Superior temporal gyrus (tissue), 1 donor: ENCODE measurements around the gene LDLRAD2.
"Not testable (repeated sequence)": the region's sequence is repeated elsewhere in the genome, so short reads cannot be mapped to it uniquely, and the experiment has no call there.

Experiments
- DNase-seq: peaks from one replicate; pipeline ENCODE4 v3.0.0-alpha.2; 2016; ENCODE audit errors: extremely low spot score

The LDLRAD2 gene

DNA sequence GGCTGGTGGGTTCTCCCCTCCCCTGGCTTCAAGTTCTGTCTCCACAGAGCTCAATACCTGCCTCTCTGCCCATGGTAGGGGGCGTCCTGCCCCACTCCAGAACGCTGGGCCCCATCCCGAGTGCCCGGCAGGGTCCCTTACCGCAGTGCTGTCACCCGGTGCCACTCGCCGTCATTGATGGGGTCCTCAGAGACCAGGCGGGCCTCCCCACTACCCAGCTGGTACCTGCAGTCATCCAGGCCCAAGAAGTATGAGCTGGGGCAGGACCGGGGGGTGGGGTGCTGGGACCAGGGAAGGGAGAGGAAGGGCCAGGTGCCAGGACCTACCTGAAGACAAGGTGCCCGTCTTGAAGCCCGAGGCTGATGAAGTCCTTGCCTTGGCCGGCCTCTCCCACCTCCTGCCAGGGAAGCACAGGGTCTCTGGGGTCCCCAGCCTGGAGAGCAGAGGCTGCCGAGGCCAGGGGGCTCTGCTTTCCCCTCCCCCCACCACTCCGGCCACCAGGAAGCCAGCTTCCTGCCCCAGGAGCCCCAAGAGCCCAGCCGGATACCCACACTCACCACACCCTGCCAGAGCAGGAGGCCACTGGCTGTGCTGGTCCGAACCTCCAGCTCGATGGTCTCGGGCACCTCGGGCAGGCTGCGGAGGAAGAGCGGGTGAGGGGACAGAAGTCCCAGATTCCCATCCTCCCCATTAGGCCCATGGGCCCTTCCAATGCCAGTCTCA lies 12.1 kb downstream of the LDLRAD2 start:
- no peak for DNase-seq

GRCh38 chr1:21824926-21825325 lies 12.9 kb downstream of the LDLRAD2 start:
- no peak for DNase-seq

- no peak for DNase-seq
These were observed 13.3 kb downstream of the LDLRAD2 start for GRCh38 chr1:21825393-21825792.

DNA sequence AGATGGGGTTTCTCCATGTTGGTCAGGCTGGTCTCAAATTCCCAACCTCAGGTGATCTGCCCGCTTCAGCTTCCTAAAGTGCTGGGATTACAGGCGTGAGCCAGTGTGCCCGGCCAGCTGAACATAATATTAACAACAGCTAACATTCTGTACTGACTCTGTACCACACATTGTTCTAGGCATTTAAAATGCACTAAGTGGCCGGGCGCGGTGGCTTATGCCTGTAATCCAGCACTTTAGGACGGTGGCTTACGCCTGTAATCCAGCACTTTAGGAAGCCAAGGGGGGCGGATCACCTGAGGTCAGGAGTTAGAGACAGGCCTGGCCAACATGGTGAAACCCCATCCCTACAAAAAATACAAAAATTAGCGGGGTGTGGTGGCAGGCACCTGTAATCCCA lies 14.6 kb downstream of the LDLRAD2 start:
- DNase-seq: not testable (repeated sequence)

- no peak for DNase-seq
These were observed 15.1 kb downstream of the LDLRAD2 start for GRCh38 chr1:21827141-21827679.

- DNase-seq: no peak
These were observed 16.0 kb downstream of the LDLRAD2 start for GRCh38 chr1:21828075-21828474.

DNA sequence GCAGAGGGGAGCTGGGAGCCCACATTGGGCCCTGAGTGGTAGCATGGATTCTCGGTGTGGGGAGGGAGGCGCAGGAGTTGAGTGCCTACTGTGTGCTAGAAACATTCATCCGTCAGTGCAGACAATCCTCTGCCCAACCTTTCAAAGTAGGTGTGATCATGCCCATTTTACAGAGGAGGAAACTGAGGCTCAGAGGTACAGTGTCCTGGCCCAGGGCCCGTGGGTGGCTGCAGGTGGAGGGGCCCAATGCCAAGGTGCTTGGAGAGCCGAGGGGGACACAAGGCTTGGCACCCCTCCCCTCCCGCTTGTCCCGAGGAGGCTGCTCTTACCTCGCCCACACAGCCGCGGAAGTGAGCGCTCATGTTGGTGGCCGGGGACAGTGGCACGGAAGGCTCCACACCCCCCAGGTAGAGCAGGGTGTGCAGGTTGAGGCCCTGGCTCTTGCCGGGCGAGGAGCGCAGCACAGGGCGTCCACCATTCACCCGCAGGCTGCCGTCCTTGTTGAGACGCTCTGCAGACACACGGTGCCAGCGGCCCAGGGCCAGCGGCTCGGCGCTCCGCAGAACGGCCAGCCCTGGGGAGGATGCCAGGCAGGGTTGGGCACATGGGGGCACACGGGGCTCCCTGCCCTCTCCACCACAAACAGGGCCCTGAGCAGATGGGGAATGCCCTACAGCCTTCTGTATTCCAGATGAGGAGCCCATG lies 16.6 kb downstream of the LDLRAD2 start:
- DNase-seq: no peak

GRCh38 chr1:21829294-21829693 lies 17.2 kb downstream of the LDLRAD2 start:
- DNase-seq: no peak

GRCh38 chr1:21830792-21831453 lies 18.9 kb downstream of the LDLRAD2 start:
- DNase-seq: no peak

DNA sequence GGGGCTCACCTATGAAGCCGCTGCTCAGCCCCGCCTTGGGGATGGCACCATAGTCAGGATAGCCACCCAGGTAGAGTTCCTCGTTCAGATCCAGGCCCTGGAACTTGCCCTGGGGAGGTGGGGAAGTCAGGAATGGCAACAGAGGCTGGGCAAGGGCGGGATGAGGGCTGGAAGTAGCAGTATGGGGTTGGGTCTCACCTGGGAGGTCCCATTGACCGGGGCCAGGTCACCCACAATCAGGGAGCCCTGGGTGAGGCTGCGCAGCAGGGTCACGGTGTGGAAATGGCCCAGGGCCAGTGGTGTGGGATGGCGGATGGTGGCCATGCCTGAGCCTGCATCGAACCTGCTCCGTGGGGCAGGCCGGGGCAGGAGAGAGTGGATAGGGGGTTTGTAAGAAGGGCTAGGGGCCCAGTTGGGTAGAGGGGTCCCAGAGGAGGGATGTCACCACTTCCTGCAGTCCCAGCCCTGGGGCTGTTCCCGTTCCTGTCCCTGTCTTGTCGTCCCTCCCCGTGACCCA lies 19.4 kb downstream of the LDLRAD2 start:
- DNase-seq: no peak

DNA sequence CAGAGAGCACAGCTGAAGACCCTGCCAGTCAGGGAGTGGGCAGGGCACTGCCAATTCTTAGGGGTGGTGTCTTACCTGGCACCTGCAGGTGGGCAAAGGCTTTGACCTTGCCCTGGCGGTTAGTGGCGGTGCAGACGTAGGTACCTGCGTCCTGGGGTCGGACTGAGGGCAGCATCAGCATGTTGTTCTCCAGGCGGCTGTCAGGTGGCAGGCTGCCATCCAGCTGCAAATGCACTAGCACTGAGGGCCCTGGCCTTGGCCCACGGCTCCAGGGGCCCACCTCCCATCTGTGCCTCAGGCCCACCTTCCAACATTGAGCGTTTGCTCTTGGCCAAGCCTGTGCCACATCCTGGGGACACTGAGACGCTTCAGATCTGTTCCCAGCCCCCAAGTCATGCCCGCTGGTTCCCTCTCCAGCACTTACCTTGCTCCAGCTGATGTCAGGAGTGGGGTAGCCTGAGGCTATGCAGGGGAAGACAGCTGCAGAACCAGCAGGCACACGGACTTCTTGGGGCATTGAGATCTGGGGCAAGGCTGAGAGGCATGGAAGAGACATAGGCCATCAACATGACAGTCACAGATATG lies 21.4 kb downstream of the LDLRAD2 start:
- no peak for DNase-seq

GRCh38 chr1:21834094-21834493 lies 22.0 kb downstream of the LDLRAD2 start:
- DNase-seq: no peak

DNA sequence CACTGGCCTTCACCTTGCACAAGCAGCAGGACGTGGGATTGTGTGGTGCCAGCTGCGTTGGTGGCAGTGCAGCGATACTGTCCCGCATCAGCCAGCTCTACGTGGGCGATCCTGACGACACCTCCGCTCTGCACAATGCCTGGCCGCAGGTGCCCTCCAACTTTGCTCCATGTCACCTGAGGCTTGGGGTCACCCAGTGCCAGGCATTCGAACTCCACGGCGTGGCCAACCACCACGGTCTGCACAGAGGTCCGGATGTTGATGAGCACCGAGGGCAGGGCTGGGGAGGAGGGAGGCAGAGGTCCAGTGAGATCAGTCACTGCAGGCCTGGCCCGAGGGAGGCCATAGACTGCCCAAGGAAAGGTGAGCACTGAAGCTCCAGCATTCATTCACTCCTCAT lies 22.6 kb downstream of the LDLRAD2 start:
- DNase-seq: no peak

DNA sequence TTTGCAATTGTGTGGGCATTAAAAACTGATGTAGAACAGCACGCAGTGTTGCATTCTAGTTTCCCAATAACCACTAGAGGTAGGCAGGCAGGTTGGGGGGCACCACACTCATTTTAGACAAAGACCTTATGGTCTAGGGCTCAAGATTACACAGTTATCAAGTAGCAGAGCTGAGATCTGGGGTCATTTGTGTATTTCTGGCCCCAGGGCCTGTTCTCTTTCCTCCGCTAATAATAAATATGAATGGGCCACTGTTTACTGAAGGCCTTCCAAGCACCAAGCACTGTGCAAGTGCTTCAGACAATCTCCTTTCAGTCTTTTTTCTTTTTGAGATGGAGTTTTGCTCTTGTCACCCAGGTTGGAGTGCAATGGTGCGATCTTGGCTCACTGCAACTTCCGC lies 23.9 kb downstream of the LDLRAD2 start:
- DNase-seq: no peak

- no peak for DNase-seq
These were observed 24.7 kb downstream of the LDLRAD2 start for GRCh38 chr1:21836729-21837128.

GRCh38 chr1:21837476-21837875 lies 25.4 kb downstream of the LDLRAD2 start:
- DNase-seq: peak; percentile 30

GRCh38 chr1:21838359-21839157 lies 26.5 kb downstream of the LDLRAD2 start:
- no peak for DNase-seq

GRCh38 chr1:21839337-21840037 lies 27.4 kb downstream of the LDLRAD2 start:
- DNase-seq: no peak

DNA sequence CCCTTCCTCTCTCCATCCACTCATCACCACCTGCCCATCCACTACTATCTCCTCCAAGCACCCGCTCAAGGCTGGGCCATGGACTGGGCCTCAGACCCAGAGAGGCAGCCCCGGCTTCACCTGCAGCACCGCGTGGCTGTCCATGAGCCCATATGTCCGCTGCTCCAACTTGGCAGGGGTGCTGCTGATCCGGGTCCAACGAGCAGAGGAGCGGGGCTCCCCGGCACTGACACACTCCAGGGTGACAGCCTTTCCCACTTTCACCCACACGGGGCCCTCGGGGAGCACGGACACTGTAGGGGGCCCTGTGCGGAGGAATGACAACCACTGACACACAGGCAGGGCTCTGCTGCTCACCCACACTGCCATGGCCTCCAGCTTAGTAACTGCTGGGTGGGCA lies 28.9 kb downstream of the LDLRAD2 start:
- DNase-seq: no peak

GRCh38 chr1:21841852-21842466 lies 29.9 kb downstream of the LDLRAD2 start:
- DNase-seq: no peak
